Activated T-helper 1 cell treated with anti-CD3 and anti-CD28 coated beads, Interleukin-2, amount 50 U/mL, for 16 hours (primary cell): ENCODE results near the gene TST.

Experiments used
- DNase-seq, 2 donors: peaks; one replicate each; pipeline ENCODE4 v3.0.0-alpha.2; 2020; ENCODE audit warnings: low read depth in 1 of 2, low spot score in 1 of 2

The TST gene

DNA sequence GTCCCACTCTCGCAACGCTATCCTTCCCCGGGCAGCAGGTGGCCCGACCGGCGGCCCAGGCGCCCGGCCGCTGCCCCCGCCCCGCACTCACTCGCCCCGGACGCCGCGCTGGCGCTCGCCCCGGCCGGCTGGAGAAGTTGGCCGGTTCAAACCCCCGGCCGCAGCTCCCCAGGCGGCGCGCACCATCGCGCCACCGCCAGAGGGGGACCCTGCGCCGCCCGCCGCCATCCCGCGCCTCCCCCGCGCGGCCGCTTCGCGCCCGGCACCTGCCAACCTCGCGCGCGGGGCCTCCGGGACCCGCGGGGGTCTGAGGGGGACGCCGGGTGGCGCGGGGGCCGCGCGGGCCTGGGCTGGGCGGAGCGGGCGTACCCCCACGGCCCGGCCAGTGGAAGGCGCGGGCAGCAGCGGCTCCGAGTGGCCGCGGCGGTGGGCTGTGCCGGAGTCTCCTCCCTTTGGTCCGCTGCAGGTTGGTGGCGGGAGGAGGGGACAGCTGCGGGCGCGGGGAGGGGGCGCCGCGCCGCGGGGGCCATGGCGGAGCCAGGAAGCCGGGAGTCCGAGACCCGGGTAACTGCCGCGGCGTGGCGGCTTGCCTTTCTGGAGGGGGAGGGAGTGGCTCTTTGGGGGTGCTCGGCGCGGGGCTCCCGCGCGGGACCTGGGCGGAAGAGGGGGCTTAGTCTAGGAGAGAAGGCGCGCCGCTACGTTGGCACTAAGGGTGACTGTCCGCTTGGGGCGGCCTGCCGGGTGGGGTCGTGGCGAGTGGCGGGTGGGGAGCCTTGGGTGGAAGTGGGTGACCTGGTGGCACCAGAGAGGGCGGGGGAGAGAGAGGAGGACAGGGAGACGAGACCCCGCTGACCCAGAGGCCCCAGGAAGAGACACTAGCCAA, at the start of gene TST, which contains the start of gene MPST:
TSS of gene TST (minus strand) at position 139 of the 883 bp plus-strand sequence. CDS start 715 bp downstream, outside the sequence.
TSS of gene MPST (plus strand) at position 434 of the 883 bp plus-strand sequence. CDS start at position 529, 95 bp downstream.
- peak in 1 of 2 donors; percentile 12 for DNase-seq

DNA sequence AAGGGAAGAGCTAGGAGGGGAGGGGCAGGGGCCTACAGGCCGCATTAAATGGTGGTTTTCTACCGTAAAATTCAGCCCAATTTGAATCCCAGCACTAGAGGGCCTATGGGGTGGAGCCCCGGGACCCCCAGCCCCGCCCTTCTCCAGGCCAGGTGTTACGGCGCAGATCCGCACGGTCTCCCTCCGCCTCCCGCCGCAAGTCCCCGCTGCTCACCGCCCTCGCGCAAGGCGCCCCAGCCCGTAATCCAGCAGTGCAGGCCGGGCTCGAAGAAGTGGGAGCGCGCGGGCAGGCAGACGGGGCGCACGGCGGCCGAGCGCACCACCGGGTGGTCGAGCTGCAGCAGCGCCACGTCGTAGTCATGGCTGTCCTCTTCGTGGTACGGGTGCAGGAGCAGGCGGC, 49.6 kb upstream of the TST start:
- DNase-seq = no peak

DNA sequence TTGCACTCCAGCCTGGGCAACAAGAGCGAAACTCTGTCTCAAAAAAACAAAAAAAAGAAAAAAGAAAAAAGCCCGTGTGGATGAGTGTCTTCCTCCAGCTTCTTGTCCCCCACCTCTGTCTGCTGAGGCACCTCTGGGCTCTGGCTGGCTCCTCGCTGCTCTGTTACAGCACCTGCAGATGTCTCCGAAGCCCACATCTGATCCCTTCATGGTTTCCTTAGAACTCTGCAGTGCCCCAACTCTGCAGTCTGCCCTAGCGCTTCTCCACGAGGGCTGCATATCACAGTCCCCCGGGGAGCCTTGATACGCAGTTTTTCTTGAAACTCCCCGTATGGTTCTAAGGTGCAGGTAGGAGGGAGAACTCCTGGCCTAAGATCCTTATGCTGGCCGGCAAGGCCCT, 48.2 kb upstream of the TST start:
- no peak for DNase-seq

DNA sequence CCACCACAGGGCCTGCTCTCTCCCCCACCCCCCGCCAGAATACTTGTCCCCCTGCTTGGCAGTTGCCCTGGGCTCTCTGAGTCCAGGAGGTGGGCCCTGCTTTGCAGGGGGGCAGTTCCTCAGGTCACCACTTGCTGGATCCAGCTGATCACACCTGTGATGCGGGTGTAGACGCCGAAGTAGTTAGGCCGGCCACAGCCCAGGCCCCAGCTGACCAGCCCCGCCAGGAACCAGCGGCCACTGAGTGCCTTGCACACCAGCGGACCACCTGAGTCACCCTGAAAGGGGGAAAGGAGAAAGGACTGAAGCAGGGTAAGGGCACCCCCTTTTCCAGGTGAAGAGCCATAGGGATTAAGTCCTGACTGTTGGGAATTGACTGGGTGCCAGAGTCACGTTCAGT, 46.7 kb upstream of the TST start:
- no peak for DNase-seq

DNA sequence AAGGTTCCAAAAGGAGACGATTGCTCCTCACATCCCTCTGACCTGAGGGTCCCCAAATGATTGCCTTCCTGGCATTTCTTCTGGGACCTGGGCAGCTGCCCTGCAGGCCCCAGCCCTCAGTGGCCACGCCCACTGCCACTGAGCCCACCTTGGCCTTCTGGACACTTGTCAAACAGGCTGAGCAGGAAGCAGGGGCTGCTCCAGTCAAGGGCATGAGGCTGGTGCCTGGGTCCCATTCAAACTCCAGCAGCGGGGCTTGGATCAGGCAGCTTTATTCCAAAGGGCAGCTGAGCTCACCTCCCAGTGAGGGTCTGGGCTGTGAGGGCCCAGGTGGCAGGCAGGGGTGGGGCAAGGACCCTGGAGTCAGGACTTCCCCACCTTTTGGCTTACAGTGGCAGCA, 45.9 kb upstream of the TST start:
- DNase-seq = no peak

GRCh38 chr22:37064553-37064952, 45.3 kb upstream of the TST start:
- DNase-seq = no peak

DNA sequence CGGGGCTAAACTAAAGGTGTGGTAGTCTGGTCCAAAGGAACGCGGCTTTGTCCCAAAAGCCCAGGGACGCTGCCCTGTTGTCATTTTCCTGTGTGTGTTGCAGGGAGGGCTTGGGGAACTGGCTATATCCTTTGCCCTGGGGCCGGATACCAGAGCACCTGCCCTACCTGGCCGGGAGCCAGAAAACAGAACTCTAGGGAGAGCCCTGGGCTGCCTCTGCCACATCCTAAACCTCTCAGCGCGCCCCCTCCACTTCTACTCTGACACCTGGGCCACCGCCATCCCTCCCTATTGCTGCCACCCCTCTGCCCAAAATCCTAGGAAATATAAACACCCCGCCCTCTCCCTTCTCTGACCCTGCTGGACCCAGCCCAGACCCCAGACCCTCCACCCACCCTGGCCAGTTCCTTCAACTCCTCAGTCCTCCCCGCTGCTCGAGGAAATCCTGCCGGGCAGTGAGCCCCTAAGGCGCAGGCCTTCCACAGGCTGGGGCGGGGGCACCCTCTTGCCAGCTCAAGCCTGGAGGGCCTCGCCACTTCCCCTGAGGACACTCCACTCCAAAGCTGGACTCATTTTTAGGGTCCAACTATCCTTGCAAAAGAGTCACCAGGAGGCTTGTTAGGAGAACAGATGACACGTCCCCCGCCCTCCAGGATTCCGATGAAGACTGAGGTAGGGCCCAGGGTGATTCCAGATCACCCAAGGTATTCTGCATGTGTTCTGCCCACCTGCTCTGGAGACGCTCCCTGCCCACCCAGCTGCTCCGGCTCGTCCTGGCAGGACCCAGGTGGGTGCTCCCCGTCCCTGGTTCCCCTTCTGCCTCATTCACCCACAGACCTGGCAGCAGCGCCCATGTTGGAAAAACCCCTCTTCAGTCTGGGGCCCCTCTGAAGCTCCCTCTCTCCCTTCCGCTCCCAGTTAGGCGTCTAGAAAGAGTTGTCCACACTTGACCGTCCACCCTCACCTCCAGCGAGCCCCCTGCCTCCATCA, 44.5 kb upstream of the TST start:
- no peak for DNase-seq

DNA sequence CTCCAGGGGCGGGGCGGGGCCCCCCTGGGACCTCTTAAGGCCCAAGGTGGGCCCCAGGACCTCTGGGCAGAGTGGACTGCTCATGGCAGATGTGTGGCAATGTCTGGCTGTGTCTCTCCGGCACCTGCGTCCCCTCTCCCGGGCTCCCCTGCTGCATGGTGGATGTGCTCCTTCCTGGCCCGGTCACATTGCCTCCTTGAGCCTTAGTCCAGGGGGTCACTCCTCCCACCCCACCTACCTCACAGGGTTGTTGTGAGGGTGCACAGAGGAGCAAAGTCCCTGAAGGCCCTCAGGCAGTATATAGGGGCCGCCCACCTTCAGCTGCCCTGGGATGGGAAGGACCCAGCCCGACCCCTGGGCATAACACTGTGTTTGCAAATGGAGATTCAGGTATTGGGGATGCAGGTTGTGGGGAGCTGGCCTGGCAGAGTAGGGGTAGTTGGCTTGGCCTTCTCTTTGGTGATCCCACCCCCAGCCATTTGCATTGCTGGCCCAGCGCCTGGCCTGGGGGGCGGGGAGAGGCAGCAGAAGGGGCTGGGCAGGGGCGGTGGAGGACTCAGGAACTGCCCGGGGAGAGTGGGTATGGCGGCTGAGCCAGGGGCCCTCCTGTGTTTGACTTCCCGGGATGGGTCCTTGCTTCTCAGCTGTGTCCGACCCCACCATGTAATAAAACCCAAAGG, 43.6 kb upstream of the TST start:
- DNase-seq = no peak

DNA sequence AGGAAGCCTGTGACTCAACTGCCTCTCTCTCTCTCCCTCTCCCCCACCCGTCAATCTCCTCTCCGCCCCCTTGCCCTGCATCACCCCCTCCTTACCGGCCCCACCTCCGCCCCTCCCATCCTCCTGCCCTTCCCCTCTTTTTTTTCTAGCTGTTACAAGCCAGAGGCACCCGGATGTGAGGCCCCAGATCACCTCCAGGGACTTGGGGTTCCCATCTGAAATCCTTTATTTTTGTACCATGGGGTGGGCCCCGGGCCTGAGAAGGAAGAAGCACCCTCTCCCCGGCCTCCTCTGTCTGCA, 43.1 kb upstream of the TST start:
- no peak for DNase-seq

- no peak for DNase-seq
Measured at GRCh38 chr22:37061611-37062375, 42.5 kb upstream of the TST start.

- peak in 1 of 2 donors; percentile 31 for DNase-seq
Measured at GRCh38 chr22:37060801-37061610, 41.8 kb upstream of the TST start.

- no peak for DNase-seq
Measured at GRCh38 chr22:37059876-37060449, 40.7 kb upstream of the TST start.

DNA sequence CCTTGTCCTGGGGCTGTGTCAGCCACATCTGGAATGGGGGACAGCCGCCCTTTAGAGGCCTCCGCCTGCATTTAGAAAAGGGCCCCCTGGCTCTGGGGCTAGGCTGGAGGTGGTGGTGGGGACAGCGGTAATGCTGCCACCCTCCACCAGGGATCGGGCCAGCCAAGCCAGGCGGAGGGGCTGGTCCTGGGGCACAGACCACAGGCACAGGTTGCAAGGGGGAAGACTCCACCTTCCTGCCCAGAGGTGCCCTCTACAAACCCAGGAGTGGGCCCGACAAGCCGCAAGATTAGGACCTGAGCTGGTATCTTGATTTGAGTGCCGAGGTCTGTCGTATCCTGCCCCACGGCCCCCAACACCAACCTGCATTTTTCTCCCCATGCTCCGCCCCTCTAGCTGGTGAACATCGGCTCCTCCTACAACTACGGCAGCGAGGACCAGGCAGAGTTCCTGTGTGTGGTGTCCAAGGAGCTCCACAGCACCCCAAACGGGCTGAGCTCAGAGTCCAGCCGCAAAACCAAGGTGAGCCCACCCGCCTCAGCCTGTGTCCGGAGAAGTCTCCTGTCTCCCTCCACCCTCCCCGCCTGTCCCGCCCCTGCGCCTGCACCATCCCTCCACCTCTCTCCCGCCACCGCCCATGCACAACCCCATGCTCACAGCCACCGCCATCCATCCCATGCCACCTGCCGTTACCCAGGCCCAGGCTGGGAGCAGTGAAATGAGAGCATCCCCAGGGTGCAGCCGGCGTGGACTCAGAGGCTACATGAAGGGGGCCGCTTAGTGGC, 39.9 kb upstream of the TST start:
- no peak for DNase-seq

DNA sequence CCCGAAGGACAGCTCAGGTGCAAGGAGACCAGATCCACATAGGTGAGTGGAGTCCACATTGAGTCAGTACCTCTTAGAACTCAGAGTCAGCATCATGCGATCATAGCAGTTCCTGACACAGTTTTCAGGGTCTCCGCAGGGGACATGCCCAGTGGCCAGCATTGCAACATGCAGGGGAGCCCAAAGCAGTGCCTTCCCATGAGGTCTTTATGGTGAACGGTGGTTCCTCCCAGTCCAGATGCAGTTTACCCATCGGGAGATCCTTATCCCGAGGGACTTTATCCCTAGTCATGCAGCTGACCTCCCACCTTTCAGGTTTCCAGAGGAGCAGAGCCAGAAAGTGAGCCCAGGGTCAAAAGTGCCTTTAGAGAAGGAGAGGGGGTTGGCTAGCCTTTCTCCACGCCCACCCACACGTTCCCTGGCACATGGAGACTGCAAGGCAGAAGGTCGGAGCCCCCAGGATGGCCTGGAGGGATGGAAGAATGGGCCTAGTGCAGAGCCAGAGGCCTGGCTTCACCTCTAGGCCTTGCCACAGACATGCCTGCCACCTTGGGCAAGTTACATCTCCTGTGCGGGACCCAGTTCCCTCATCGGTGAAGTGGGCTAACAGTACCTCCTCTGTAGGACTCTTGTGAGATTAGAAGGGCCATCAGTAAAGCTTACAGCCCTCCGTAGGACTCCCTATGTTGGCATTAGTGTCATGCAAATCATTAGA, 38.7 kb upstream of the TST start:
- DNase-seq = no peak

- no peak for DNase-seq
Measured at GRCh38 chr22:37057226-37057625, 38.0 kb upstream of the TST start.

DNA sequence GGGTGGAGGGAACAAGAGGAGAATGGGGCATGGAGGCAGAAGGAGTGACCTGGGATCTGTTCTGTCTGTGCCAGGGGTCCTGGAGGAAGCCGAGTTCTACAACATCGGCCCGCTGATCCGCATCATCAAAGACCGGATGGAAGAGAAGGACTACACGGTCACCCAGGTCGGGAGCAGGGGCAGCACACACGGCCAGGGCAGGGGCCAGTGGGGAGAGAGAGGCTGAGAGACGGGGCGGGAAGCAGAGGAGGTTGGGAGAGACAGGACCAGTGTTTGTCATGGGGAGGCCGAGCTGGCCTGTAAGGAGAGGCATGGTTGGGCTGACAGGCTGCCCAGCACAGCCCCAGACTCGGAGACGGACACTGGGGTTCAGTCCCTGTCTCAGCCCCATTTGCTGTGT, 37.0 kb upstream of the TST start:
- no peak for DNase-seq

- no peak for DNase-seq
Measured at GRCh38 chr22:37054600-37055365, 35.5 kb upstream of the TST start.
